ENCODE results near the gene MBIP.

Gene MBIP

GRCh38 chr14:36320200-36320896 lies at the start of gene MBIP:
Gene MBIP (minus strand): TSS chr14:36320637. CDS start chr14:36320588, 49 bp downstream.
- no peaks in the 10 kb centered on the region for H3K9me2 ChIP-seq (replicated peaks; ENCODE audit: insufficient read depth, low read length)
- H2AFZ ChIP-seq (ENCODE audit: low read length): peak within 1 kb of the TSS; percentile 89
- H3K27me3 ChIP-seq (replicated peaks; ENCODE audit: insufficient read depth, low read length): no peaks in the 10 kb centered on the region
- H3K79me2 ChIP-seq (ENCODE audit: low read length): peaks cover 48% of the 10 kb centered on the region
- no peaks in the 10 kb centered on the region for H3K9me3 ChIP-seq (replicated peaks; ENCODE audit: insufficient read depth, low read length)
- no peaks in the 10 kb centered on the region for H4K20me1 ChIP-seq (ENCODE audit: insufficient read depth, low read length)
- H3K4me1 ChIP-seq (ENCODE audit: low read length): no peaks in the 10 kb centered on the region
- peak; percentile 94 for DNase-seq
- H3K4me3 ChIP-seq (ENCODE audit: low read length): peak within 1 kb of the TSS; percentile 89
- H3F3A ChIP-seq (ENCODE audit: insufficient read depth, low read length): no peaks in the 10 kb centered on the region
- H3K27ac ChIP-seq (ENCODE audit: low read length): peak within 1 kb of the TSS; percentile 65
- peak within 1 kb of the TSS; percentile 85 for H3K9ac ChIP-seq (ENCODE audit: low read length)
- H3K4me2 ChIP-seq (ENCODE audit: low read depth, low read length): peak within 1 kb of the TSS; percentile 49
- TF ChIP-seq CTCF (IDR thresholded peaks at IDR 0.05; ENCODE audit: low read length): no peak
- no peak for TF ChIP-seq EZH2phosphoT487 (IDR thresholded peaks at IDR 0.05; ENCODE audit: low read length)
- no peak for TF ChIP-seq EZH2 (optimal IDR thresholded peaks at IDR 0.05; ENCODE audit: low read depth, low read length)
- H3K36me3 ChIP-seq (replicated peaks; ENCODE audit: insufficient read depth, low read length): no peaks in the 10 kb centered on the region

- no peaks in the 10 kb centered on the region for H4K20me1 ChIP-seq (ENCODE audit: insufficient read depth, low read length)
- H3K36me3 ChIP-seq (replicated peaks; ENCODE audit: insufficient read depth, low read length): no peaks in the 10 kb centered on the region
- H3K9me2 ChIP-seq (replicated peaks; ENCODE audit: insufficient read depth, low read length): no peaks in the 10 kb centered on the region
- TF ChIP-seq CTCF (IDR thresholded peaks at IDR 0.05; ENCODE audit: low read length): no peak
- no peak for TF ChIP-seq EZH2phosphoT487 (IDR thresholded peaks at IDR 0.05; ENCODE audit: low read length)
- no peak for TF ChIP-seq EZH2 (optimal IDR thresholded peaks at IDR 0.05; ENCODE audit: low read depth, low read length)
- H3K27me3 ChIP-seq (replicated peaks; ENCODE audit: insufficient read depth, low read length): no peaks in the 10 kb centered on the region
- no peaks in the 10 kb centered on the region for H3F3A ChIP-seq (ENCODE audit: insufficient read depth, low read length)
- no peak overlapping the region for H3K4me3 ChIP-seq (ENCODE audit: low read length)
- H3K27ac ChIP-seq (ENCODE audit: low read length): no peak overlapping the region
- H3K4me2 ChIP-seq (ENCODE audit: low read depth, low read length): no peak overlapping the region
- H3K79me2 ChIP-seq (ENCODE audit: low read length): no peaks in the 10 kb centered on the region
- H3K9ac ChIP-seq (ENCODE audit: low read length): no peak overlapping the region
- no peak for DNase-seq
- H3K9me3 ChIP-seq (replicated peaks; ENCODE audit: insufficient read depth, low read length): no peaks in the 10 kb centered on the region
- H2AFZ ChIP-seq (ENCODE audit: low read length): no peak overlapping the region
- H3K4me1 ChIP-seq (ENCODE audit: low read length): no peaks in the 10 kb centered on the region
These were observed 47.7 kb upstream of the MBIP start for GRCh38 chr14:36367985-36368774.

- H4K20me1 ChIP-seq (ENCODE audit: insufficient read depth, low read length): no peaks in the 10 kb centered on the region
- no peaks in the 10 kb centered on the region for H3K36me3 ChIP-seq (replicated peaks; ENCODE audit: insufficient read depth, low read length)
- no peaks in the 10 kb centered on the region for H3K9me3 ChIP-seq (replicated peaks; ENCODE audit: insufficient read depth, low read length)
- H3K4me3 ChIP-seq (ENCODE audit: low read length): no peak overlapping the region
- no peak for TF ChIP-seq EZH2phosphoT487 (IDR thresholded peaks at IDR 0.05; ENCODE audit: low read length)
- TF ChIP-seq CTCF (IDR thresholded peaks at IDR 0.05; ENCODE audit: low read length): no peak
- no peak for TF ChIP-seq EZH2 (optimal IDR thresholded peaks at IDR 0.05; ENCODE audit: low read depth, low read length)
- no peaks in the 10 kb centered on the region for H3F3A ChIP-seq (ENCODE audit: insufficient read depth, low read length)
- H2AFZ ChIP-seq (ENCODE audit: low read length): no peak overlapping the region
- H3K27ac ChIP-seq (ENCODE audit: low read length): no peak overlapping the region
- DNase-seq: no peak
- H3K9me2 ChIP-seq (replicated peaks; ENCODE audit: insufficient read depth, low read length): no peaks in the 10 kb centered on the region
- no peak overlapping the region for H3K9ac ChIP-seq (ENCODE audit: low read length)
- no peaks in the 10 kb centered on the region for H3K4me1 ChIP-seq (ENCODE audit: low read length)
- no peaks in the 10 kb centered on the region for H3K79me2 ChIP-seq (ENCODE audit: low read length)
- H3K4me2 ChIP-seq (ENCODE audit: low read depth, low read length): no peak overlapping the region
- no peaks in the 10 kb centered on the region for H3K27me3 ChIP-seq (replicated peaks; ENCODE audit: insufficient read depth, low read length)
These were observed 45.3 kb upstream of the MBIP start for GRCh38 chr14:36365766-36366165.
